Sigmoid colon (tissue), 7 donors: ENCODE data around the gene TTLL11. TPM values are rescaled to one million over a fixed set of nuclear protein-coding genes. Genes with fewer than 3 reads are reported as not detected.

ENCODE experiments used
- DNase-seq: peaks from one replicate; pipeline ENCODE4 v3.0.0-alpha.2; 2019
- H3K27ac ChIP-seq, 4 donors: fragments of 200-600 bp; sonication (generic); one replicate each; pipeline ENCODE4 v1.5.1; 2016 to 2019; ENCODE audit warnings: mild to moderate bottlenecking in 1 of 4
- H3K27me3 ChIP-seq, 3 donors: fragments of 200-600 bp; sonication (generic); one replicate each; pipeline ENCODE4 v1.5.1; 2019; ENCODE audit warnings: mild to moderate bottlenecking in 1 of 3
- H3K36me3 ChIP-seq, 4 donors: fragments of 200-600 bp; sonication (generic); one replicate each; pipeline ENCODE4 v1.5.1; 2016 to 2019
- H3K4me1 ChIP-seq, 4 donors: fragments of 200-600 bp; sonication (generic); one replicate each; pipeline ENCODE4 v1.5.1; 2017 to 2019
- H3K4me3 ChIP-seq, 4 donors: fragments of 200-600 bp; sonication (generic); one replicate each; pipeline ENCODE4 v1.5.1; 2017 to 2019; ENCODE audit warnings: mild to moderate bottlenecking in 2 of 4, moderate library complexity in 1 of 4
- H3K9me3 ChIP-seq, 4 donors: fragments of 200-600 bp in 3 of 4; sonication (generic) in 3 of 4; one replicate each; pipeline versions ENCODE4 v1.5.1 to v1.6.1; 2013 to 2019
- CTCF ChIP-seq, 4 experiments: fragments of 450-650 bp in 3 of 4; fragments of 200-600 bp in 1 of 4; IDR thresholded peaks; one replicate each; pipeline ENCODE4 v1.5.1; 2016 to 2019; ENCODE audit warnings: antibody characterized with exemption in 4 of 4, mild to moderate bottlenecking in 3 of 4, moderate library complexity in 2 of 4
- EP300 ChIP-seq, 4 donors: sonication (generic); formaldehyde crosslinking; IDR thresholded peaks; one replicate each; pipeline ENCODE4 v1.6.1; 2017; ENCODE audit warnings: antibody characterized with exemption in 4 of 4
- POLR2A ChIP-seq, 2 donors: fragments of 450-650 bp; IDR thresholded peaks; one replicate each; pipeline ENCODE4 v1.6.1; 2016; ENCODE audit warnings: antibody characterized with exemption in 2 of 2, mild to moderate bottlenecking in 2 of 2, moderate library complexity in 2 of 2
- POLR2AphosphoS5 ChIP-seq, 4 donors: sonication (generic); formaldehyde crosslinking; IDR thresholded peaks; one replicate each; pipeline ENCODE4 v1.6.1; 2017; ENCODE audit warnings: antibody characterized with exemption in 4 of 4
- WGBS, 2 donors: extraction: QIAGEN DNeasy Blood & Tissue Kit; methylation state at CpG; one replicate each; pipeline ENCODE4 v1.1.7; 2013; 5-methylcytosine and 5-hydroxymethylcytosine counted together
- intact Hi-C: fragments of 100-400 bp; cut with DNase I; formaldehyde crosslinking; loops from one replicate; pipeline ENCODE4 v1.15.1; 2023
- polyA plus RNA-seq, 3 donors: library from polyadenylated mRNA; stranded (reverse); fragments of 200-250 nt; gene quantifications; one replicate each; pipeline ENCODE4 v1.2.3, GENCODE V29; 2013
- total RNA-seq, 4 donors: library from RNA; depleted of rRNA; stranded (reverse); fragments of >200 nt; gene quantifications; one replicate each; pipeline ENCODE4 v1.1.0, GENCODE V29; 2016
- donor health status: healthy with polysubstance abuse.
- donor health status: Bipolar disorder and iron deficiency.
- donor health status: healthy.

Gene TTLL11
- total and polyA plus RNA-seq, 7 donors: 4.2 to 40.7 (median 27.6) TPM

- Histone ChIP-seq H3K36me3 (peaks cover 0 to 7% (median 0%) of the 10 kb centered on the region in 4 donors), H3K27ac (no peak overlapping the region), H3K4me3 (no peak overlapping the region), H3K9me3 (no peaks in the 10 kb centered on the region), H3K4me1 (no peaks in the 10 kb centered on the region), H3K27me3 (no peaks in the 10 kb centered on the region)
- no peak for DNase-seq
- TF ChIP-seq EP300 (IDR thresholded peaks at IDR 0.05): no peak
- intact Hi-C loops: no loop called here
- WGBS, 2 donors: 95 to 98% methylated on average over 1 of the region's 1 CpG
Measured at GRCh38 chr9:121962421-121962820, 130.7 kb downstream of the TTLL11 start.

- DNase-seq: no peak
- WGBS, 2 donors: 93 to 96% methylated on average over 7 of the region's 7 CpGs
- Histone ChIP-seq H3K27ac (no peak overlapping the region), H3K4me1 (no peaks in the 10 kb centered on the region), H3K4me3 (no peak overlapping the region), H3K9me3 (no peaks in the 10 kb centered on the region), H3K36me3 (peaks cover 0 to 6% (median 0%) of the 10 kb centered on the region in 4 donors), H3K27me3 (no peaks in the 10 kb centered on the region)
- TF ChIP-seq POLR2AphosphoS5 (IDR thresholded peaks at IDR 0.05) (no peak), EP300 (IDR thresholded peaks at IDR 0.05) (no peak), POLR2A (IDR thresholded peaks at IDR 0.05) (no peak), CTCF (IDR thresholded peaks at IDR 0.05) (no peak)
- intact Hi-C loops: no loop called here
Measured at GRCh38 chr9:121960665-121961064, 132.4 kb downstream of the TTLL11 start.

- WGBS, 2 donors: 65 to 73% methylated on average over 4 of the region's 4 CpGs
- no peaks in the 10 kb centered on the region for H3K9me3 ChIP-seq
- H3K27ac ChIP-seq: no peak overlapping the region
- peaks cover 0 to 6% (median 0%) of the 10 kb centered on the region in 4 donors for H3K36me3 ChIP-seq
- intact Hi-C loops: no loop called here
- DNase-seq: no peak
- no peaks in the 10 kb centered on the region for H3K4me1 ChIP-seq
- no peak overlapping the region for H3K4me3 ChIP-seq
- no peak for TF ChIP-seq POLR2A (IDR thresholded peaks at IDR 0.05)
- TF ChIP-seq POLR2AphosphoS5 (IDR thresholded peaks at IDR 0.05): no peak
- TF ChIP-seq CTCF (IDR thresholded peaks at IDR 0.05): no peak
- no peak for TF ChIP-seq EP300 (IDR thresholded peaks at IDR 0.05)
- no peaks in the 10 kb centered on the region for H3K27me3 ChIP-seq
Measured at GRCh38 chr9:121958530-121958929, 134.6 kb downstream of the TTLL11 start.

- 89 to 92% methylated on average over 6 of the region's 6 CpGs for WGBS, 2 donors
- H3K4me3 ChIP-seq: no peak overlapping the region
- H3K4me1 ChIP-seq: no peaks in the 10 kb centered on the region
- no peaks in the 10 kb centered on the region for H3K27me3 ChIP-seq
- TF ChIP-seq POLR2AphosphoS5 (IDR thresholded peaks at IDR 0.05): no peak
- TF ChIP-seq POLR2A (IDR thresholded peaks at IDR 0.05): no peak
- no peak for TF ChIP-seq CTCF (IDR thresholded peaks at IDR 0.05)
- no peak for TF ChIP-seq EP300 (IDR thresholded peaks at IDR 0.05)
- DNase-seq: no peak
- H3K9me3 ChIP-seq: no peaks in the 10 kb centered on the region
- H3K27ac ChIP-seq: no peak overlapping the region
- peaks cover 0 to 6% (median 0%) of the 10 kb centered on the region in 4 donors for H3K36me3 ChIP-seq
- intact Hi-C loops: no loop called here
Measured at GRCh38 chr9:121956808-121957207, 136.3 kb downstream of the TTLL11 start.

- no peaks in the 10 kb centered on the region for H3K27me3 ChIP-seq
- intact Hi-C loops: no loop called here
- DNase-seq: no peak
- H3K27ac ChIP-seq: no peak overlapping the region
- H3K4me3 ChIP-seq: no peak overlapping the region
- TF ChIP-seq CTCF (IDR thresholded peaks at IDR 0.05): no peak
- H3K36me3 ChIP-seq: peaks cover 0 to 6% (median 0%) of the 10 kb centered on the region in 4 donors
- no peaks in the 10 kb centered on the region for H3K4me1 ChIP-seq
- WGBS, 2 donors: 90 to 92% methylated on average over 1 of the region's 1 CpG
- H3K9me3 ChIP-seq: no peaks in the 10 kb centered on the region
Measured at GRCh38 chr9:121955649-121956048, 137.5 kb downstream of the TTLL11 start.
